Mesodermal cell (in vitro differentiated cells): ENCODE data around the gene SLC1A1.
"Not testable (repeated sequence)": the region's sequence is repeated elsewhere in the genome, so short reads cannot be mapped to it uniquely, and the experiment has no call there.

Experiments
- H3K27ac ChIP-seq: 2 replicates; pipeline ENCODE4 v1.7.0; 2013; ENCODE audit warnings: mild to moderate bottlenecking, low read depth, low read length, moderate library complexity; ENCODE audit not compliant: severe bottlenecking
- H3K36me3 ChIP-seq: 2 replicates; pipeline ENCODE4 v1.7.1; 2013; ENCODE audit warnings: mild to moderate bottlenecking, low read length, moderate library complexity; ENCODE audit not compliant: control insufficient read depth, insufficient read depth
- H3K4me1 ChIP-seq: one replicate; pipeline ENCODE4 v1.7.1; 2013; ENCODE audit warnings: mild to moderate bottlenecking, low read length; ENCODE audit not compliant: insufficient read depth, control insufficient read depth, poor library complexity, severe bottlenecking
- H3K4me3 ChIP-seq: 2 replicates; pipeline ENCODE4 v1.7.0; 2013; ENCODE audit warnings: low read length, control low read depth, mild to moderate bottlenecking; ENCODE audit not compliant: insufficient read depth, poor library complexity, severe bottlenecking; ENCODE audit errors: extremely low read depth
- H3K9me3 ChIP-seq: 2 replicates; pipeline ENCODE4 v1.7.1; 2013; ENCODE audit warnings: mild to moderate bottlenecking, low read length, moderate library complexity; ENCODE audit not compliant: control insufficient read depth
- WGBS, 2 experiments: methylation state at CpG; one replicate each; pipeline ENCODE4 v1.1.5; 2013; ENCODE audit warnings: missing lambda C conversion rate in 2 of 2; ENCODE audit not compliant: insufficient coverage in 2 of 2; 5-methylcytosine and 5-hydroxymethylcytosine counted together

The SLC1A1 gene

DNA sequence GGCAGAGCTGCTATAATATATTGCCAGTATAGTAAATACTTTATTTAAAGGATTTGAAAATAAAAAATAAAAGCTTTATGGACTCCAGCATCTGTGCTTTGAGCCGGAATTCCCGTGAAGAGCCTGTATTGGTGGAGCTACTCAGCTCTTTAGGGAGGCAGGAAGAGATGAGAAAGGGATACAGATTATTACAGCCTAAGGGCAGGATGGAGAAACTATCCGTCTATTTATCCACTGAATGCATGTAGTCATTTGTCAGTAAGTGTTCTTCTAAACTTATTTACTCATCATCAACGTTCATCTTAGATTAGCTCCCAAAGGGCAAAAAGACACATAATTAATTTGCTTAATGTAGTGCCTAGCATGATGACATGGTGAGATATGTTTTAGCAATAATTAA is 48.4 kb downstream of the SLC1A1 start:
- Histone ChIP-seq H3K36me3 (no peaks in the 10 kb centered on the region), H3K4me3 (no peak overlapping the region), H3K27ac (no peak overlapping the region), H3K9me3 (no peaks in the 10 kb centered on the region), H3K4me1 (peaks cover 24% of the 10 kb centered on the region)
- WGBS, 2 experiments: 95% methylated on average over 2 of the region's 4 CpGs; no CpG with 5 or more reads in 1 of the 2 experiments

DNA sequence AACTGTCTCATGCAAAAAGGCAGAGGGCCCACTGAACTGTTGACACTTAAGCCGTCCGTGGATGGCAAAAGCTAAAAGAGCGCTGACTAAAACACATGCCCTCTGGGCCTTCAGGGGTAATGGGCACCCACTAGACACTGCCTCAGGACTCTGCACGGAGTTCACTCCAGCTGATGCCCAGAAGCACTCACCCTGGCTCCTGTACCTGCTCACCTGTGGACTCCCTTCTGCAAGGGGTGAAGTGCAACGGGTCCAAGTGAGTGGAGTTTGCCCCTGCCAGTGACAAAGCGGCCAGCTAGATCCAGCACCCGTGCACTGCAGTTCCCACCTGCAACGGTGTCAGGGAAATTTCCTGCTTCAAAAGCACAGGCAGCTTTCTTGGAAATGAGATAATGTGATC is 50.2 kb downstream of the SLC1A1 start:
- Histone ChIP-seq H3K4me1 (peaks cover 24% of the 10 kb centered on the region), H3K36me3 (no peaks in the 10 kb centered on the region), H3K27ac (no peak overlapping the region), H3K4me3 (no peak overlapping the region), H3K9me3 (no peaks in the 10 kb centered on the region)
- WGBS, 2 experiments: 87 to 91% methylated on average over 8 of the region's 8 CpGs

DNA sequence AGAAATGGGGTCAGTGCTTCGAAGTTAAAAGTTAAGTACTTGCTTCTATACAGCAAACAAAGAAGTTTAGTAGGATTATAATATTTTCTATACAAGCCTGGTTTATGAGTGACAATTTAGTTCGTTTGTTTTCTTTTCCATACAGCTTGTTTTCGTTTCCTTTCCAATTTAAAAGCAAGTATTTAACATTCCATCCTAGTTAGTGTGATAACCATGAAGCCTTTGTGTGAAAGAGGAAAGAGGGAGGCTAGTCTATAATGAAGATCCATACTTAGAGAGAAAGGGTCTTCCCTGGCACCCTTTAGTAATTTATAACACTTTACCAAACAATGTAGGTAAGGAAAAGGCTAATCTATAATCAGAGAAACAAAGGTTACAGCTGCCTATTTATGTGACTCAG is 51.0 kb downstream of the SLC1A1 start:
- no peaks in the 10 kb centered on the region for H3K36me3 ChIP-seq
- no peaks in the 10 kb centered on the region for H3K9me3 ChIP-seq
- no CpG with 5 or more reads among the region's 3 CpGs for WGBS, 2 experiments
- peaks cover 30% of the 10 kb centered on the region for H3K4me1 ChIP-seq
- H3K27ac ChIP-seq: peak overlapping the region; percentile 66
- H3K4me3 ChIP-seq: no peak overlapping the region

DNA sequence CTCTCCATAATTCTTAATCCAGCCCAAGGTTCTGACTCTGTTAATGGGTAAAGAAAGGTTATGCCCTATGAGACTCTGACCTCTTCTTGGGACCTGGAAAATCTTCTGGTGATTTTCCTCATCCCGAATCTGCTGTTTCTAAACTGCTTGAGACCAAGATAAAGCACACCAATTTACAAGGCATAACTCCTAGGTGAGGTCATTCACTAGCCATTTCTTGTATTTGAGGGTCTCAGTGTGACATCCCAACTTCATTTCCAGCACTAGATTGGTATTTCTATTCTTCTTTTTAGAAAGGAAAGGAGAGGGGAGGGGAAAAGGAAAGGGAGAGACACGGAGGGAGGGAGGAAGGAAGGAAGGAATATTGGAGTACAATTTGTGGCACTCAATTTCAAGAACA is 51.6 kb downstream of the SLC1A1 start:
- Histone ChIP-seq H3K4me1 (peaks cover 30% of the 10 kb centered on the region), H3K9me3 (no peaks in the 10 kb centered on the region), H3K36me3 (no peaks in the 10 kb centered on the region), H3K27ac (peak overlapping the region; percentile 66), H3K4me3 (no peak overlapping the region)
- WGBS, 2 experiments: 0 to 10% methylated on average over 1 to 2 of the region's 2 CpGs

DNA sequence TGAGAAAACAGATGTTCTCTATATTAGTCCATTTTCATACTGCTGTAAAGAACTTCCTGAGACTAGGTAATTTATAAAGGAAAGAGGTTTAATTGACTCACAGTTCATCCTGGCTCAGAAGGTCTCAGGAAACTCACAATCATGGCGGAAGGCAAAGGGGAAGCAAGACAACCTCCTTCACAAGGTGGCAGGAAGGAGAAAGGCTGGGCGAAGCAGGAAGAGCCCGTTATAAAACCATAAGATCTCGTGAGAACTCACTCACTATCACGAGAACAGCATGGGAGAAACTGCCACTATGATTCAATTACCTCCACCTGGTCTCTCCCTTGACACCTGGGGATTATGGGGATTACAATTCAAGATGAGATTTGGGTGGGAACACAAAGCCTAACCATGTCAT is 54.4 kb downstream of the SLC1A1 start:
- not testable (repeated sequence) for H3K27ac ChIP-seq, H3K9me3 ChIP-seq, H3K4me3 ChIP-seq, H3K36me3 ChIP-seq
- H3K4me1 ChIP-seq: peaks cover 40% of the 10 kb centered on the region
- WGBS, 2 experiments: 90 to 96% methylated on average over 2 to 3 of the region's 5 CpGs

DNA sequence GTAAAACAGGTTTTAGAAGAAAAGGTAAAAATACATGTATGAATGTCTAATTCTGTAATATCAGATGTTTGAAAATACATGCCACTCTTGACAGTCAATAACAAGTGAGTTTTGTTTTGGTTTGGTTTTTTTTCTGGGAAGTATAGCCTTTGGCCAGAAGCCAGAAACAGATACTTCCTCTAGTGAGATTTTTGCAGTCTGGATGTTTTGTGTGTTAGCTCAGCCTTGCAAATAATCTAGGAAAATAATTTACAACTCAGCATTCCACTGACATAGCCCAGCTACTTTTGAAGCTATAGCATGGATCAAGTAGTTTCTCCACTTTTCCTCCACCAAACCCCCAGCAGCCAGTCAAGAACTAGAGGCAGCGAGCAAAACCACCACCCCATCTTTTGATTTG is 56.7 kb downstream of the SLC1A1 start:
- Histone ChIP-seq H3K27ac (no peak overlapping the region), H3K4me3 (no peak overlapping the region), H3K9me3 (no peaks in the 10 kb centered on the region), H3K4me1 (peaks cover 33% of the 10 kb centered on the region), H3K36me3 (no peaks in the 10 kb centered on the region)
- WGBS, 2 experiments: no CpG with 5 or more reads among the region's 1 CpG

DNA sequence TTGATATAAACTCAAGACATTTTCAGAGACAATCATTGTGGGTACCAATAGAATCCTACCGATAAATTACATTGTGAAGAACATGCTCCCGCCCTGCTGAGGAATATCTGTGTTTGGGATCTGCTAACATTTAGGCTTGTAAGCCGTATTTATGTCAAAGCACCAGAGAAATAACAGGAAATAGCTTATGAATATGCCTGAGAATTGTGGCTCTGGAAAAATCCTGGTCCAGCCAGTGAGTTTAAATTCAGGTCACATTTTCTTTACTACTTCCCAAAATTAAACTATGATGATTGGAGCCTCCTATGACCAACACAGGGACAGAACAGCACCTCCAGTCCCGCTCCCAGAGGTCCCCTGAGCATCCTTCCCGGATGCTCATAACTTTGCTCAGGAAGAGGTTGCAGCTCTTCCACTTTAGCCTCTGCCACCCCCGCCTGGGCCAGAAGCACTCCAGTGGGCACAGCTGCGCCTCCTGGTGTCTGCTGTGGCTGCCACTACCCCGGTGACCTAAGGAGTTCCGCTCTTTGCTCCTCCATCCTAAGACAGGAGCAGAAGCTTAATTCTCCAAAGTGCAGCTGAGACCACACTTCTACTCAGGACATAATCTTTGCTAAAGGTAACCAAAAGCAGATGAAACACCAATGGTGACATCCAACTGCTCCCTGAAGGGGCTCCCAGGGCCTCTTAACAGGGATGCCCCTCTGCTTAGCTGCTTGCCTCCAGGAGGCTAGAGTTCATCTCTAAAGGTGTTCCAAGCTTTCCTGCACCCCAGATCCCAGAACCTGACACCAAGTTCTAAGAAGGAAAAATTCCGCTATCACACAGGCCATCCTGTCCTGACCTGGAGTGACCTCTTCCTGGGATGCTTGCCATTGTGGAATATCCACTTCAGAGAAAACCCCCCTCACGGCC is 58.8 kb downstream of the SLC1A1 start:
- Histone ChIP-seq H3K36me3 (no peaks in the 10 kb centered on the region), H3K27ac (no peak overlapping the region), H3K4me3 (no peak overlapping the region), H3K4me1 (peaks cover 24% of the 10 kb centered on the region), H3K9me3 (no peaks in the 10 kb centered on the region)
- 73 to 77% methylated on average over 10 to 11 of the region's 11 CpGs for WGBS, 2 experiments

DNA sequence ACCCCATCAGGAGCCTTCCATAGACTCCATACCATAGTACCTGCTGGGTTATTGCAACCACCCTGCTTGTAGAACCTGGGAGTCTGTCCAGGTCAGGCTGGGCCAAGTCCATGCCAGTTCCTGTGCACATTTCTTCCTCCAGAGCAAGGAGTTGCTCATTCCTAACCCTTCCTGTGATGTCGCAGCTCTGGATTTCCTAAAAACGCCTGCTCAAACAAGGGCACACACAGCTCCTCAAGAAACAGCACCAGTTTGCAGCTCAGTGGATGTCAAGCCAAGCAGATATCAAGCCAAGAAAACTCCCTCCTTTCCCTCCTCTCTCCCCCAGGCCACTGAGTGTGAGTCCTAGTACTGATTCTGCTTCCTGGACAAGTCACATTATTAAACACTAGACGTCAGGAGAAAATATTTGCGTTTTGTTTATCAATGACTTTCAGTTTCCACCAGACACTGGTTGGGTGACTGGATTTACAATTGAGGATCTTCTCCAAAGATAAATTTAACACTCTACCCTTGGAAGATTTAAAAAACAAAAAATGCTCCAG is 59.6 kb downstream of the SLC1A1 start:
- Histone ChIP-seq H3K27ac (no peak overlapping the region), H3K4me1 (peaks cover 24% of the 10 kb centered on the region), H3K4me3 (no peak overlapping the region), H3K36me3 (no peaks in the 10 kb centered on the region), H3K9me3 (no peaks in the 10 kb centered on the region)
- WGBS, 2 experiments: 92 to 96% methylated on average over 2 of the region's 4 CpGs

DNA sequence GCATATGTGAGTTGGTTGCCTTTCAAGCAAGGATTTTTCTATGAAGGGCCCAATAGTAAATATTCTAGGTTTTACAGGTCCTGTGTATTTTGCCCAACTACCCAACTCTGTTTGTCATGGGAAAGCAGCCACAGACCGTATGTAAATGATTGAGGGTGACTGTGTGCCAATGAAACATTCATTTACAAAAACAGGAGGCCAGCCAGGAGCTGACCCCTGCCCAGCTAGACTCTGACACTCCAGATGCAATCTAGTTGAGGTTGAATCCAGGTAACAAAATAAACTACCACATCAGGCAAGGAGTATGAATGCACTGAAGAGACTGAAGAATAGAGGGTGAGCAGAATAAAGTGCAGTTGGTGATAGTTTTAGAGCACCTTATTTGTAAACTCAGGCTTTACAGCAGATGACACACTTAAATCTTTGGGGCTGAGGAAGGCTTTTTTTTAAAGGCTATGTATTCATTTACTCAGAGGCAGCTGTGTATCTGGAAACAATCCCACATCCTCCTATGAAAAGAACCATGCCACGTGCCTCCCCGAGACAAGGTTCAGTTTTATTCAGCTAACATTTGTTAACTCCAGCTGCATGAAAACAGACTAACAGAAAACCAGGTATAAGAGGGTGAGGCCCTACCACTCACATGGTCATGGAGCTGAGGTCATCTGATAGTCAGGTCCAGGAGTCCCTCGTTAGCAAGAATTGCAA is 60.7 kb downstream of the SLC1A1 start:
- Histone ChIP-seq H3K4me1 (peaks cover 23% of the 10 kb centered on the region), H3K9me3 (no peaks in the 10 kb centered on the region), H3K27ac (no peak overlapping the region), H3K36me3 (no peaks in the 10 kb centered on the region), H3K4me3 (no peak overlapping the region)
- WGBS, 2 experiments: 67% methylated on average over 1 of the region's 4 CpGs; no CpG with 5 or more reads in 1 of the 2 experiments

DNA sequence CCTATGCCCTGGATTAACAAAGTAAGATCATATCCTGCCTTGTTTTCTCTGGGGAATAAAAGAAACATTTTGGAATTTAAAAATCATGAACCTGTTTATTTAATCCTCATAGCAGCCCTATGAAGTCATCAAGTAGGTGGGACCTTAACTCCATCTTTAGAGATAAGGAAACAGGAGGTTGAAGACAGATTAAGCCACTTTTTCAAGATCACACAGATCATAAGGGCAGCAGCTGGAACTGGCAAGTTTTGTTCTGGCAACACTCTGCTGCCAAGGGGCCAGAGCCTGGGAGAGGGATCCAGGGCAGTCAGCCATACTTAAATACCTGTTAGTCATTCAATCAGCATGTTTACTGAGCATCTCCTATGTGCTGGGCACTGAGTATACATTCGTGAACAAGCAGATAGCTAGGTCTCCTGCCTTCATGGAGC is 63.7 kb downstream of the SLC1A1 start:
- 100% methylated on average over 1 of the region's 1 CpG; no CpG with 5 or more reads in 1 of the 2 experiments for WGBS, 2 experiments
- Histone ChIP-seq H3K36me3 (no peaks in the 10 kb centered on the region), H3K4me1 (peaks cover 19% of the 10 kb centered on the region), H3K9me3 (no peaks in the 10 kb centered on the region), H3K4me3 (no peak overlapping the region), H3K27ac (no peak overlapping the region)
